ENCODE measurements around the gene KRTAP1-5.

DNA sequence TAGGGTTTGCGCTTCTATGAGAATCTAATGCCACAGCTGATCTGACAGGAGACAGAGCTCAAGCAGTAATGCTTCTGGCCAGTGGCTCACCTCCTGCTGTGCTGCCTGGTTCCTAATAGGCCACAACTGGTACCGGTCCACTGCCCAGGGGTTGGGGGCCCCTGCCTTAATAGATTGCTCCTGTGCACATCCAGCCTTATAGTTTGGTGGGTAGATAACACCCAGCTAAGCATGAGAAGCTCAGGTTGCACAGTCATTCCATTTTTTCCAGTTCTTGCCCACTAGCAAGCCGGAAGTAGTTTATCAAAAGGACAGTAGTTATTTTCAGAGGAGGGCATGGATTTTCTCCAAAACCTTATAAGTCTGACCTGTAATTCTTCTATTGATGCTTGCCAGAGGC lies 7.6 kb downstream of the KRTAP1-5 start:
- TF ChIP-seq CTCF (conservative IDR thresholded peaks at IDR 0.05): no peak
- no peak for TF ChIP-seq EZH2 (IDR thresholded peaks at IDR 0.05; ENCODE audit: low read depth)

Measured in PC-9 (cell line).